ENCODE measurements around the gene TP53I13.

DNA sequence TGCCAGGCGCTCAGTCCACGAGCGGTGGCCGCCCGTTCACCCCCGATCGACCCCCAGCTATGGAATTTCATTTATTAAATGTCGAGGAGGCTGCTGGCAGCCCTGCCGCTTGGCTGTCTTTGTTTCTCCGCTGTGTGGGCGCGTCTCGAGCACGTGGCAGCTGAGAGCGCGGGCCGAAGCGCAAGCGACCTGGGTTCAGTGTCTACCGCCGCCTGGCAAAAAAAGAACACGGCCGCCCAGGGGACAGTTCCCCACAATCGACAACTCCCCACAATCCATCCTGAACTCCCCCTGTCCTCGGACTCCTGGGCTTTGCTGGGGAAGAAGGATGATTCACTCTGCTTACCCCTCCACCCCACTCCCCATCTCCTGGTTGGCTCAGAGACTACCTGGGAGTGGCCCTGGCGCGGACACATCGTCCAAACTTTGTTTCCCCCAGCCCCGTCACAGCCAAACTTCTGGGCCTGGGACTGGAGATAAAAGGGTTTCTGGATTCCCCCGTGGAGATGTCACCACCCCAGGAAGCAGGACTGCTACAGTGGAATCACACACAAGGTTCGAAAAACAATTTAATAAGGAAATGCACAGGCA, 22.7 kb downstream of the TP53I13 start:
- TF ChIP-seq BACH2 (CRISPR knock-in tag; IDR thresholded peaks at IDR 0.05; ENCODE audit: borderline replicate concordance): no peak
- no peak for TF ChIP-seq PATZ1 (CRISPR knock-in tag; IDR thresholded peaks at IDR 0.05; ENCODE audit: borderline replicate concordance)
- TF ChIP-seq ZFP3 (CRISPR knock-in tag; IDR thresholded peaks at IDR 0.05): no peak
- TF ChIP-seq, protein P1, sequence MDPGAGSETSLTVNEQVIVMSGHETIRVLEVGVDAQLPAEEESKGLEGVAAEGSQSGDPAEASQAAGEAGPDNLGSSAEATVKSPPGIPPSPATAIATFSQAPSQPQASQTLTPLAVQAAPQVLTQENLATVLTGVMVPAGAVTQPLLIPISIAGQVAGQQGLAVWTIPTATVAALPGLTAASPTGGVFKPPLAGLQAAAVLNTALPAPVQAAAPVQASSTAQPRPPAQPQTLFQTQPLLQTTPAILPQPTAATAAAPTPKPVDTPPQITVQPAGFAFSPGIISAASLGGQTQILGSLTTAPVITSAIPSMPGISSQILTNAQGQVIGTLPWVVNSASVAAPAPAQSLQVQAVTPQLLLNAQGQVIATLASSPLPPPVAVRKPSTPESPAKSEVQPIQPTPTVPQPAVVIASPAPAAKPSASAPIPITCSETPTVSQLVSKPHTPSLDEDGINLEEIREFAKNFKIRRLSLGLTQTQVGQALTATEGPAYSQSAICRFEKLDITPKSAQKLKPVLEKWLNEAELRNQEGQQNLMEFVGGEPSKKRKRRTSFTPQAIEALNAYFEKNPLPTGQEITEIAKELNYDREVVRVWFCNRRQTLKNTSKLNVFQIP (CRISPR knock-in tag; IDR thresholded peaks at IDR 0.05; ENCODE audit: borderline replicate concordance, low read depth): no peak
- TF ChIP-seq TOX (CRISPR knock-in tag; IDR thresholded peaks at IDR 0.05; ENCODE audit: borderline replicate concordance): no peak
- TF ChIP-seq ESRRG (CRISPR knock-in tag; IDR thresholded peaks at IDR 0.05): no peak
- TF ChIP-seq ZFP30 (CRISPR knock-in tag; IDR thresholded peaks at IDR 0.05): no peak
- TF ChIP-seq SNAI2 (CRISPR knock-in tag; IDR thresholded peaks at IDR 0.05): no peak
- TF ChIP-seq CSDC2 (CRISPR knock-in tag; IDR thresholded peaks at IDR 0.05): no peak; the same call in 1 of the 2 replicates
- no peak for TF ChIP-seq GLIS3 (CRISPR knock-in tag; IDR thresholded peaks at IDR 0.05)
- no peak for TF ChIP-seq OSR1 (CRISPR knock-in tag; IDR thresholded peaks at IDR 0.05)

All from SK-N-SH treated with all-trans-retinoic acid at 6 μM for 48 hours (cell line).